Natural killer cell (primary cell): ENCODE data around the gene PRDM16. TPM values are rescaled to one million over a fixed set of nuclear protein-coding genes. Genes with fewer than 3 reads are reported as not detected.

Source experiments
- ATAC-seq, 3 donors: fragments of 150-1000 bp in 2 of 3; fragments of 200-7000 bp in 1 of 3; cut with Tn5 transposase; 1 replicate in 1 of 3; 2 replicates in 2 of 3; pipeline ENCODE4 v1.10.0; 2021; ENCODE audit warnings: mild to moderate bottlenecking in 2 of 3, moderate library complexity in 2 of 3
- DNase-seq, 2 donors: peaks; one replicate each; pipeline versions ENCODE4 v3.0.0 to v3.0.0-alpha.2; 2013 to 2021; ENCODE audit warnings: mixed read lengths in 1 of 2
- H3K27ac ChIP-seq: one replicate; pipeline ENCODE4 v1.5.1; 2013; ENCODE audit warnings: mild to moderate bottlenecking, low read length
- H3K27me3 ChIP-seq: one replicate; pipeline ENCODE4 v1.6.1; 2013; ENCODE audit warnings: low read length; ENCODE audit not compliant: control insufficient read depth, insufficient read depth
- H3K36me3 ChIP-seq: one replicate; pipeline ENCODE4 v1.6.1; 2013; ENCODE audit warnings: low read length; ENCODE audit not compliant: control insufficient read depth, insufficient read depth
- H3K4me1 ChIP-seq: one replicate; pipeline ENCODE4 v1.6.1; 2013; ENCODE audit warnings: low read length; ENCODE audit not compliant: control insufficient read depth, insufficient read depth
- H3K4me3 ChIP-seq: one replicate; pipeline ENCODE4 v1.5.1; 2013; ENCODE audit warnings: low read length
- H3K9me3 ChIP-seq: one replicate; pipeline ENCODE4 v1.6.1; 2013; ENCODE audit warnings: low read length; ENCODE audit not compliant: control insufficient read depth, insufficient read depth
- H3K27ac Mint-ChIP-seq, 2 donors: one replicate each; pipeline ENCODE4 v1.8.0; 2022; ENCODE audit warnings: mild to moderate bottlenecking in 2 of 2, mixed read lengths in 2 of 2, moderate library complexity in 1 of 2
- H3K27me3 Mint-ChIP-seq, 2 donors: one replicate each; pipeline ENCODE4 v1.8.0; 2022; ENCODE audit warnings: low read depth in 2 of 2, mixed read lengths in 2 of 2
- H3K36me3 Mint-ChIP-seq: one replicate; pipeline ENCODE4 v1.8.0; 2022; ENCODE audit warnings: mixed read lengths
- H3K4me1 Mint-ChIP-seq, 2 donors: one replicate each; pipeline ENCODE4 v1.8.0; 2022; ENCODE audit warnings: mixed read lengths in 2 of 2
- H3K4me3 Mint-ChIP-seq: one replicate; pipeline ENCODE4 v1.8.0; 2022; ENCODE audit warnings: mild to moderate bottlenecking, moderate library complexity, mixed read lengths
- H3K9me3 Mint-ChIP-seq, 2 donors: one replicate each; pipeline ENCODE4 v1.8.0; 2022; ENCODE audit warnings: mixed read lengths in 2 of 2
- WGBS: methylation state at CpG from one replicate; pipeline ENCODE4 v1.1.7; 2013; ENCODE audit warnings: missing lambda C conversion rate; ENCODE audit not compliant: insufficient coverage; 5-methylcytosine and 5-hydroxymethylcytosine counted together
- intact Hi-C: fragments of 100-400 bp; cut with micrococcal nuclease; formaldehyde crosslinking; loops from one replicate; pipeline ENCODE4 v1.14.2; 2022
- total RNA-seq, 4 donors: library from RNA; stranded (reverse); fragments of 120-200 nt in 1 of 4; gene quantifications; one replicate each; pipeline versions ENCODE4 v1.2.3 to v1.2.4, GENCODE V29; 2013 to 2022
- TF ChIP-seq, protein P1 (sequence below): fragments of 200-600 bp; IDR thresholded peaks from one replicate; pipeline ENCODE4 v1.8.0; 2022; ENCODE audit warnings: antibody characterized with exemption

PRDM16 gene
- total RNA-seq, 3 donors from 2014 or later (not counting 1 experiment from before 2014, with no cell fraction given), result 0.25 to 0.64 TPM; not detected in 1

DNA sequence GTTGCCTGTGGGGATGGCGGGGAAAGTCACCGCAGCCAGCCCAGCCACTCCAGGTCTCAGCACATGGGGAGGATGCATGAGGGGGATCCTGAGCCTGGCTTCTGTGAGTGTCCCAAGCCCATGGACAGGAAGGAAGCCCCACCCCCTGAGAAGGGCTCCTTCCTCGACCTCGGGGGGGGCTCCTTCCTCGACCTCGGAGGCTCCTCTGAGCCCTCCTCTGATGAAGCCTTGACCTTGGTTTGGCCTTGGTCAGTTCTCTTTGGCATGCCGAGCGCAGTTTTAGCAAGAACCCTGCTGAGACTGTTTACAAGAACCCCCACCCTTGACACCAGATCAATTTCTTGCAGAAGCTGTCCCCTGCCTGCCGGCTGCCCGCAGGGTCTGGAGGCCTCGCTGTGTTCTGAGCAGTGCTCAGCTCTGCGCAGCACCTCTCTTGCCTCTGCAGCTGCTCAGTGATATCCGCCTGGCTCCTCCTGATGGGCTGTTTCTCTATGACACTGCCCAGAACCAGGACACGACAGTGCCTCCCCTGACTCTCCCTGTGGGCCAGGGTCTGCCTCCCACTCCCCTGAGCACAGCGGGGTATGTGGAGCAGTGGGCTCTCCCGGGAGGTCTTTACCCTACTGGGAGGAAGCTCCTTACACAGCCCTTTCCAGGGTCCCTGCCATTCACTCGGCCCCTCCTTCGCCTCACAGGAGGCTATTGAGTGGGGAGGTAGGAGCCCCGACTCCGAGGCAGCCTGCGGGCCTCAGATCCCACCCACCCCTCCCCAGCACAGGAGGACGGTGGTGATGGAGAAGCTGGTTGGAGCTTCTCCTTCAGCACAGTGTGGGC lies 32.3 kb upstream of the PRDM16 start:
- no peak overlapping the region for H3K4me3 Mint-ChIP-seq
- H3K36me3 ChIP-seq, result no peaks in the 10 kb centered on the region
- WGBS, result 73% methylated on average over 17 of the region's 22 CpGs
- TF ChIP-seq, protein P1, sequence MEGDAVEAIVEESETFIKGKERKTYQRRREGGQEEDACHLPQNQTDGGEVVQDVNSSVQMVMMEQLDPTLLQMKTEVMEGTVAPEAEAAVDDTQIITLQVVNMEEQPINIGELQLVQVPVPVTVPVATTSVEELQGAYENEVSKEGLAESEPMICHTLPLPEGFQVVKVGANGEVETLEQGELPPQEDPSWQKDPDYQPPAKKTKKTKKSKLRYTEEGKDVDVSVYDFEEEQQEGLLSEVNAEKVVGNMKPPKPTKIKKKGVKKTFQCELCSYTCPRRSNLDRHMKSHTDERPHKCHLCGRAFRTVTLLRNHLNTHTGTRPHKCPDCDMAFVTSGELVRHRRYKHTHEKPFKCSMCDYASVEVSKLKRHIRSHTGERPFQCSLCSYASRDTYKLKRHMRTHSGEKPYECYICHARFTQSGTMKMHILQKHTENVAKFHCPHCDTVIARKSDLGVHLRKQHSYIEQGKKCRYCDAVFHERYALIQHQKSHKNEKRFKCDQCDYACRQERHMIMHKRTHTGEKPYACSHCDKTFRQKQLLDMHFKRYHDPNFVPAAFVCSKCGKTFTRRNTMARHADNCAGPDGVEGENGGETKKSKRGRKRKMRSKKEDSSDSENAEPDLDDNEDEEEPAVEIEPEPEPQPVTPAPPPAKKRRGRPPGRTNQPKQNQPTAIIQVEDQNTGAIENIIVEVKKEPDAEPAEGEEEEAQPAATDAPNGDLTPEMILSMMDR, result no peak
- no peaks in the 10 kb centered on the region for H3K36me3 Mint-ChIP-seq
- ATAC-seq, result no peak
- no peaks in the 10 kb centered on the region for H3K27me3 ChIP-seq
- H3K4me1 ChIP-seq, result no peaks in the 10 kb centered on the region
- H3K27ac Mint-ChIP-seq, result no peak overlapping the region
- intact Hi-C loops, result no loop called here
- no peak for DNase-seq
- H3K9me3 ChIP-seq, result no peaks in the 10 kb centered on the region
- H3K4me1 Mint-ChIP-seq, result no peaks in the 10 kb centered on the region
- no peaks in the 10 kb centered on the region for H3K9me3 Mint-ChIP-seq
- no peaks in the 10 kb centered on the region for H3K27me3 Mint-ChIP-seq
- H3K27ac ChIP-seq, result no peak overlapping the region
- H3K4me3 ChIP-seq, result no peak overlapping the region

DNA sequence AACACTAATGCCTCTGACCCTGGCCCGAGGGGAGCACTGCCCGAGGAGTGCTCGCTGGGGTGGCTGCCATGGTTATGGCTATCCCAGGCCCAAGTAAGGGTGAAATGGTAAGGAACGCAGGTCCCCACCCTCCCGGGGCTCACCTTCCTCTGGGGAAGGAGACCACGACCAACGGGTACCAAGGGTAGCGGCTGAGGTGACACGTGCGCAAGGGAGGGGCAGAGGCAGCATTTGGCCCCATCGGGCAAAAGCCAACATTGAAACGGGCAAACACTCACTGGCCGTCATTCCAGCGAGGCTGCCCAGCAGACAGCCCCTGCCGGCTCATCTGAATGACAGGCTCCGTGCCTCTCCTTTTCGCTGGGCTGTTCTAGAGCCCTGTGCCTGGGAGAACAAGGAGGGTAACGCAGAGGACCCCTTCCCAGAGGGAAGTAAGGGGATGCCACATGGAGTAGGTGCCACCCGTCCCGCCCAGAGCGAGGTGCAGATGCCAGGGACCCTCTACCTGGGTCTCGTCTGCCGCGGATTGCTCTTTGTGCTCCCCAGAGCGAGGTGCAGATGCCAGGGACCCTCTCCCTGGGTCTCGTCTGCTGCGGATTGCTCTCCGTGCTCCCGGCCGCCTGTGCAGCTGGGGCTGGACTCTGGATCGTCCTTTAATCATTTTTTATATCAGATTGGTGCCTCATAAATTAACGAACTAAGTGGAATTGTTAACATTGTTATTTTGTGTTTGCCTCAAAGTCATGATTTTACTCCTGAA lies 31.5 kb upstream of the PRDM16 start:
- H3K27me3 Mint-ChIP-seq, result no peaks in the 10 kb centered on the region
- 82% methylated on average over 31 of the region's 32 CpGs for WGBS
- intact Hi-C loops, result no loop called here

DNA sequence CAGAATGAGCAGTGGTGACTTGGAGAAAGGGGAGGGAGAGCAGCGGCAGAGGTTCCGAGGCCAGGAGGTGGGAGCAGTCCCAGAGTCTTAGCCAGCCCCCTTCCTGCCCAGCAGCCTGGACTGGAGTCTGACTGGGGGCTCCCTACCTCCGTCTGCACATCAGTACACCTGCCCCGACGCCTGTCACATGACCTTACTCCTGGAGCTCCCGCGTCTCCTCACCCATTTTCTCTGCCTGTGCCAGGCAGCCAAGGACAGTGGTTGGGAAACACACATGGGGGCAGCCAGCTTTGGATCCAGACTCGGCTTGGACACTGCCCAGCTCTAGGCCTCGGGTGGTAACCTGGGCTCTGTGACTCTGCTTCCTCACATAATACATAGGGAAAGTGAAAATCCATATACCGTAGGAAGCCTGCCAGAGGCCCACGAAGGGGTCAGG lies 30.9 kb upstream of the PRDM16 start:
- H3K4me1 ChIP-seq, result no peaks in the 10 kb centered on the region
- no peaks in the 10 kb centered on the region for H3K27me3 Mint-ChIP-seq
- H3K4me3 ChIP-seq, result no peak overlapping the region
- intact Hi-C loops, result no loop called here
- no peak overlapping the region for H3K27ac Mint-ChIP-seq
- no peaks in the 10 kb centered on the region for H3K4me1 Mint-ChIP-seq
- no peaks in the 10 kb centered on the region for H3K36me3 Mint-ChIP-seq
- ATAC-seq, result no peak
- no peaks in the 10 kb centered on the region for H3K9me3 Mint-ChIP-seq
- no peak for DNase-seq
- no peak overlapping the region for H3K4me3 Mint-ChIP-seq
- H3K27ac ChIP-seq, result no peak overlapping the region
- WGBS, result 85% methylated on average over 10 of the region's 11 CpGs
- H3K36me3 ChIP-seq, result no peaks in the 10 kb centered on the region
- TF ChIP-seq, protein P1, result no peak
- H3K27me3 ChIP-seq, result no peaks in the 10 kb centered on the region
- no peaks in the 10 kb centered on the region for H3K9me3 ChIP-seq

More for the DNA sequence above, 31.5 kb upstream of the PRDM16 start:
- H3K36me3 Mint-ChIP-seq, result no peaks in the 10 kb centered on the region
- no peaks in the 10 kb centered on the region for H3K4me1 ChIP-seq
- no peak overlapping the region for H3K4me3 ChIP-seq
- ATAC-seq (no peak), DNase-seq (no peak)
- no peaks in the 10 kb centered on the region for H3K4me1 Mint-ChIP-seq
- no peak overlapping the region for H3K27ac Mint-ChIP-seq
- TF ChIP-seq, protein P1, result no peak
- H3K9me3 ChIP-seq, result no peaks in the 10 kb centered on the region
- H3K27me3 ChIP-seq, result no peaks in the 10 kb centered on the region
- no peaks in the 10 kb centered on the region for H3K9me3 Mint-ChIP-seq
- no peak overlapping the region for H3K4me3 Mint-ChIP-seq
- no peaks in the 10 kb centered on the region for H3K36me3 ChIP-seq
- no peak overlapping the region for H3K27ac ChIP-seq
